NCI-H510A treated with DMSO at 0.1 percent for 48 hours (cell line): ENCODE data around the gene RSAD1.

ENCODE experiments used
- DNase-seq: peaks from one replicate; lab custom pipeline; 2025; lab: John Stamatoyannopoulos, UW

RSAD1 gene

GRCh38 chr17:50519141-50519834 lies 40.6 kb downstream of the RSAD1 start:
- DNase-seq, result no peak

GRCh38 chr17:50520483-50520882 lies 41.8 kb downstream of the RSAD1 start:
- DNase-seq, result no peak

DNA sequence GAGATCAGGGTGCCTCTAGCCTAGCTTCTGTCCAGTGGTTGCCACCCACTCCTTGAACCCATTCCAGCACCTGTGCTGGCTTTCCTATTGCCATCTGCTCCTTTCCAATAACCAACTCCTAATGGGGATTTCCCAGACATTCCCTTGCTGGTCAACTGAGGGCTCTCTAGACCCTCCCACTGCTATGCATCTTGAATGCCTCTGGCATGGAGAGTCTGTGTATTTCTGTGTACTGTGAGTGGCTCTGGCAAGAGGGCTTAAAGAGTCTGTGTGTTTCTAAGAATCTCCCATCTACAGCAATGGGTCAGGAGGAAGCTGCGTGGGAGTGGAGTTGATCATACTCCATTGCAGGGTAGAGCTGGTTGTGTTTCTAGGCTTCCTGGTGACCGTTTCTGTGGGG lies 42.9 kb downstream of the RSAD1 start:
- DNase-seq, result no peak

DNA sequence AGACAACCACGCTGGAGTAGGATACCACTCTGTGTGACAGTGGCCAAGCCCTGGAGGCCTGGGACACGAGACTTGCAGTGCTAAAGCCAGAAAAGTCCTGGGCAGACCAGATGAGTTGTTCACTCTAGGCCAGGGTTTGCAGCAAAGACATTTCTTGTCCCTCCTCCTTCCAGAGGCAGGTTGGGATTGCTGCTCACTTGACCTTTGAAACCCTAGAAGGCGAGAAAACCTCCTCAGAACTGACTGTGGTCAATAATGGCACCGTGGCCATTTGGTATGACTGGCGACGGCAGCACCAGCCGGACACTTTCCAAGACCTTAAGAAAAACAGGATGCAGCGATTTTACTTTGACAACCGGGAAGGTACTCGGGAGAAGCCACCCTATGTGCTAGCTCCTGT lies 44.1 kb downstream of the RSAD1 start:
- no peak for DNase-seq

- DNase-seq, result no peak
Measured at GRCh38 chr17:50523208-50523607, 44.5 kb downstream of the RSAD1 start.

- DNase-seq, result no peak
Measured at GRCh38 chr17:50524838-50525237, 46.2 kb downstream of the RSAD1 start.

DNA sequence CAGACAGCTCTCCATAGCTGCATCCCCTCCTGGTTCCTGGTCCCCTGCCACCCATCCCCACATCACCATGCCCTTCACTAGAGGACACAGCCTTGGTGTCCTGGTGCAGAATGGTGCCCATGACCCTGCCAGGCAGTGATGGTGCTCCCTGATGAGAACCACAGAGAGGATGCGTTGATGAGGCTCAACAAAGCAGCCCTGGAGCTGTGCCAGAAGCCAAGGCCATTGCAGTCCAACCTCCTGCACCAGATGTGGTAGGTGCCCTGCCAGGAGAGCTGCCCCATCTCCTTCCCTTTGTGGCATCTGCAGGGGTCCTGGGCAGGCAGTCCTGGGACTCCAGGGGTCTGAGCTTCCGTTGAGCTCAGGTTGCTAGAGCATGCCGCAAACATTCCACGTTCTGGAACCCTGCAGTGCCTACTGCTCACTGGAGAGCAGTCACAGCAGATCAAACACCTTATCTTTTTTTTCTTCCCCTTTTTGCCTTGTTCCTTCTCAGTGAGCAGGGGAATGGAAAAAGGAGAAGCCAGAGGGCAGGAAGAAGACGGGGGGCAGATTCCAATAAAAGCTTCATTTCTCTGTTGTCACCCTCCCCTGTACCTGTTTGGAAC lies 48.6 kb downstream of the RSAD1 start:
- DNase-seq, result no peak

DNA sequence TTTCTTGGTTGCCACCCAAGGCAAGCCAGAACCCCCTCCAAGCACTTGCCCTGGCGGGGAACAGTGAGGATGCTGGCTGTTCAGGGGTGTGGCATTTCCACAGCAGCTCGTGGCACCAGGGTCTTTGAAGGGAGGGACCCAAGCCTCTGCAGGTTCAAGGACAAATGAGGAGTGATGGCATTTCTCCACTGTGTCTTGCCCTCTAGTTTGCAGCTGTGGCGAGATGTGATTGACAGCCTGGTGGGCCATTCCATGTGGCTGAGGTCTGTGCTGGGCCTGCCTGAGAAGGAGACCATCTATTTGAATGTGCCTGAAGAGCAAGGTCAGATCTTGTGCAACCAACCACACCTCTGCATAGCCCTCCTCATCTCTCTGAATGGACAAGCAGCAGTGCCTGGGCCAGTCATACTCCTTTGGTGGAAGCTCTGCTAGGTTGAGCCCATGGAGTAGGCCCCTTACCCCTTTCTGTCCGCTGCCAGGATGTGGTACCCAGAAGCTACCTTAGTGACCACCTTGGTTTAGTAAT lies 49.4 kb downstream of the RSAD1 start:
- DNase-seq, result no peak

DNA sequence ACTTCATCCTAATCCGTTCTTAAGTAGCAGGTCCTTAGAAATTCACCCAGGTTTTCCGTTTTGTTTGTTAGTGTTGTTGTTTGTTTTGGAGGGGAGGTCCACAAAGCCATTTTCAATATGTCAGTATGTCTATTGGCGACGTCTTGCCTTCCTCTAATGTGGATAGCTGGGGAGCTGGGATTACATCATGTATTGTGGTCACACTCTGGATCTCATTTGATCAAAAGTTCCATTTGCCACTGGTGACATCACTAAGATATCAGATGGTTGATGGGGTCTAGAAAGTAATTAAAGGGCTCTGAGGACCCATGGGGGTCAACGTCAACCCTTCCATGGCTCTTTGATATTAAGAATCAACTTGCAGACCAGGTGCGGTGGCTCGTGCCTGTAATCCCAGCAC lies 51.2 kb downstream of the RSAD1 start:
- DNase-seq, result no peak

GRCh38 chr17:50531428-50532025 lies 52.9 kb downstream of the RSAD1 start:
- peak; percentile 44 for DNase-seq

- DNase-seq, result peak; percentile 89
Measured at GRCh38 chr17:50532452-50533024, 53.9 kb downstream of the RSAD1 start, which contains the start of gene EPN3. TSS of gene EPN3 (plus strand) at chr17:50532735. CDS start at chr17:50536557, 3,822 bp downstream.

DNA sequence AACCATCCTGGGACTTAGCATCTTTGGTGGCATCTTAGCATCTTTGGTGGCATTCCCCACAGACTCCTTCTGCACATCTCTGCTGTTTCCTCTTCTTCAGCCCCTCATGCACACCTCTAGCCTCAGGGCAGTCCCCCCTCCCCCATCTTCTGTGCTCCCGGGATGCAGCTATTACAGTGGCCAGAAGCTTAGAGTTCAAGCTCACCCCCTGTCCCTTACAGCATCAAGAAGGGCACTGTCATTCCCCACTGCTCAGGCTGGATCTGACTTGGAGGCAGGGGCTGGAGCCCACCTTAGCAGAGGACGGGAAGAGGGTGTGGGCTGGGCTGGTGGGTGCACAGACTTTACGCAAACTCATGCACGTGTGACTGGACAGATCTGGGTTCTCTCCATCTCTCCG lies 54.5 kb downstream of the RSAD1 start:
- DNase-seq, result no peak

DNA sequence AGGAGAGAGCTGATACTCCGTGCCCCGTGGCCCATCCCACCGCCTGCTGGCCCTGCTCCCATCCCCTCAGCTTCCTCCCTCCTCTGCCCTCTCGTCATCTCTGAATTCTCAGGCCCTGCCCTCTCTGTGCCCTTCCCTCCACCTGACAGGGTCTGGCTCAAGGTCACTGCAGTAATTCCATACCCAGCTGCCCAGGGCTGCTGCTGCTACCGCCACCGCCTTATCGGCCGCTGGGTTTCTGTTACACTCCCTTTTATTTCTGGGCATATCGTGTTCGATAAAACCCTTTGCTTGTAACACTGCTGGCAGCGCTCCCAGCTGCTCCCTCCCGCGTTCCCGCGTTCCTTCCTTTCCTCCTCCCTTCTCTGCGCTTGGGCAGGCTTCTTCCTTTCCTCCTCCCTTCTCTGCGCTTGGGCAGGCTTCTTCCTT lies 55.1 kb downstream of the RSAD1 start:
- peak; percentile 70 for DNase-seq

DNA sequence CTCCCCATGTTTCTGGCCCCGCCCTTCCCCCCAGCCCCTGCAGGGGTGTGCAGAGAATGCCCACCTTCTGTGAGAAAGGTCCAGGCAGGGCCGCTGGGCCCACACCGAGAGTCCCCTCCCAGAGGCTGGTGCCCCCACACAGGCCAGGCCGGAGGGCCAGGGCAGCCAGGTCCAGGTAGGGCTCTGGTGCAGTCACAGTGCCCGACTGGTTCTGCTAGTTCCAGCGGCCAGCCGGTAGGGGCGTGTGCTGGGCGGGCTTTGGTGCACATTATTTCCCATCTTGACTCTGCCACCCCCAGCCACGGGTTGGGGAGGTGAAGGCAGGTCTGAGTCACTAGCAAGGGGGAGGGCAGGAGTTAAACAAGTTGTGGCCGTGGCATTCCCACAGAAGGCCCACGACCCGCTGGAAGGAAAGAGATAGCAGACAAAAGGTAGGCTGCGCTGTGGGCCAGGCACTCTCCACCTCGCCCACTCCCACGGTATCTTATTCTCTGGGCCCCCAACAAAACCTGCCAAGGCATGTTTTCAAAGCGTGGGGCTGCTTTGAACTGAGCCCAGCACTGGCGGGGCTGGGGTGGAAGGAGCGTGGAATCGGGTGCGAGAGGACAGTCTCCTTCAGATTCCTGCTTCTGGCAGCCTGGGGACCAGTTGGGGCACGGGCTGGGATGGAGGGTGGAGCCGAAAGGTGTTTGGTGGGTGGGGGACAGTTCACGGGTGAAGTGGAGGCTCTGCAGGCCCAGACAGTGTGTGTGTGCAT lies 55.7 kb downstream of the RSAD1 start:
- peak; percentile 75 for DNase-seq

- no peak for DNase-seq
Measured at GRCh38 chr17:50534979-50535326, 56.3 kb downstream of the RSAD1 start.

- no peak for DNase-seq
Measured at GRCh38 chr17:50535407-50535806, 56.7 kb downstream of the RSAD1 start.
